HG02852 (cell line): ENCODE data around the gene MMRN2.
"Not testable (repeated sequence)": the region's sequence is repeated elsewhere in the genome, so short reads cannot be mapped to it uniquely, and the experiment has no call there.

Experiments
- ATAC-seq: cut with Tn5 transposase; IDR thresholded peaks from one replicate; pipeline ENCODE4 v1.9.1; 2021; ENCODE audit warnings: mild to moderate bottlenecking, moderate library complexity; ENCODE audit not compliant: unreplicated experiment

MMRN2 gene

GRCh38 chr10:86957471-86958115 is at the start of gene MMRN2:
Gene MMRN2, minus strand, starts transcription at chr10:86957615. Its CDS starts 74 bp downstream, at chr10:86957541.
- no peak for ATAC-seq

- ATAC-seq = not testable (repeated sequence)
Measured at GRCh38 chr10:87007124-87007523, 49.7 kb upstream of the MMRN2 start.

GRCh38 chr10:87000491-87000890 is 43.1 kb upstream of the MMRN2 start:
- no peak for ATAC-seq

GRCh38 chr10:86999802-87000403 is 42.5 kb upstream of the MMRN2 start:
- not testable (repeated sequence) for ATAC-seq

GRCh38 chr10:86992929-86993328 is 35.5 kb upstream of the MMRN2 start:
- no peak for ATAC-seq

GRCh38 chr10:86992456-86992855 is 35.0 kb upstream of the MMRN2 start:
- ATAC-seq = no peak

GRCh38 chr10:86991362-86991761 is 33.9 kb upstream of the MMRN2 start:
- ATAC-seq = not testable (repeated sequence)

GRCh38 chr10:86988520-86988919 is 31.1 kb upstream of the MMRN2 start:
- no peak for ATAC-seq

GRCh38 chr10:86984498-86984897 is 27.1 kb upstream of the MMRN2 start:
- ATAC-seq = not testable (repeated sequence)

GRCh38 chr10:86981716-86982115 is 24.3 kb upstream of the MMRN2 start:
- ATAC-seq = no peak

- ATAC-seq = not testable (repeated sequence)
Measured at GRCh38 chr10:86981020-86981419, 23.6 kb upstream of the MMRN2 start.

- no peak for ATAC-seq
Measured at GRCh38 chr10:86979977-86980448, 22.6 kb upstream of the MMRN2 start.

GRCh38 chr10:86979296-86979818 is 21.9 kb upstream of the MMRN2 start:
- no peak for ATAC-seq

- not testable (repeated sequence) for ATAC-seq
Measured at GRCh38 chr10:86978457-86978856, 21.0 kb upstream of the MMRN2 start.

- no peak for ATAC-seq
Measured at GRCh38 chr10:86976362-86977056, 19.1 kb upstream of the MMRN2 start.

GRCh38 chr10:86974484-86974883 is 17.1 kb upstream of the MMRN2 start:
- no peak for ATAC-seq

GRCh38 chr10:86972613-86973380 is 15.4 kb upstream of the MMRN2 start:
- ATAC-seq = no peak

GRCh38 chr10:86971232-86971991 is 14.0 kb upstream of the MMRN2 start:
- peak; percentile 74 for ATAC-seq

- ATAC-seq = no peak
Measured at GRCh38 chr10:86970982-86971231, 13.5 kb upstream of the MMRN2 start.

GRCh38 chr10:86970162-86970981 is 13.0 kb upstream of the MMRN2 start:
- no peak for ATAC-seq
